ENCODE data around the gene DPY19L1.
"Not testable (repeated sequence)": the region's sequence is repeated elsewhere in the genome, so short reads cannot be mapped to it uniquely, and the experiment has no call there.

DPY19L1 gene

GRCh38 chr7:34916267-34916666 is 121.0 kb downstream of the DPY19L1 start:
- no peak for DNase-seq

DNA sequence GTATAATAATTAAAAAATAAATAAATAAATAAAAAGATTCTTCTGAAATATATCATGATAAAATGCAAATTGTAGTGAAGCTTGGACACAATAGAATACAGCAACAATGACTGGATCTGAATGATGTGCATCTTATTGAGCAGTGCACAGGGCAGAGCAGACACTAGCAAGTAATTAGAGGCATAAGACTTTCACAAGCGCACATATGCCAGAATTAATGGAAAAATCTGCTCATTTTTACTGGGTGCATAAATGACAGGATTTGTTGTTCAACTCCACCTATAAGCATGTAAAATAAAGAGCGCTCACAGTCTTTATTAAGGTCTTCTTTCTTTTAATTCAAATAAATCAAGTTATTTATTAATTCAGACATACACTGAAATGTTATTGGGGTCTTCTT is 125.0 kb downstream of the DPY19L1 start:
- no peak for DNase-seq

GRCh38 chr7:34906266-34906850 is 130.9 kb downstream of the DPY19L1 start:
- DNase-seq = not testable (repeated sequence)

DNA sequence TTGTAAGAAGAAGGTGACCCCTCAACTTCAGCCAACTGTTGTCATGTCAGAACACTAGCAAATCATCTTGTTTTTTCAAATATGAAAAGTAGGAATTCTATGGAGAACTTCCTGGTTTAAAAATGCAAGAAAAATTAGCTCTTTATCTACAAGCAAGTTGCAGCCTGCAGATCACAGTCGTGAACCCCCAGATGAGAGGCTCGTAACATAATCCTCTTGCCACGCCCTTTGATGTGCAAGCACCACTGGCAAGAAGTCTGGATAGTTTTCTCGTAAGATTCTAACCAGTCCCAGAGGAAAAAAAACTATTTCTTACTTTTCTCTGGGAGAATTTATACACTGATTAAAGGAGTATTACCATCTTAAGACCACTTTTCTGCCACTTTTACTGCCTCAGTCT is 132.3 kb downstream of the DPY19L1 start:
- DNase-seq = no peak

- not testable (repeated sequence) for DNase-seq
Measured at GRCh38 chr7:34903921-34904320, 133.4 kb downstream of the DPY19L1 start.

GRCh38 chr7:34902182-34902581 is 135.1 kb downstream of the DPY19L1 start:
- DNase-seq = no peak

DNA sequence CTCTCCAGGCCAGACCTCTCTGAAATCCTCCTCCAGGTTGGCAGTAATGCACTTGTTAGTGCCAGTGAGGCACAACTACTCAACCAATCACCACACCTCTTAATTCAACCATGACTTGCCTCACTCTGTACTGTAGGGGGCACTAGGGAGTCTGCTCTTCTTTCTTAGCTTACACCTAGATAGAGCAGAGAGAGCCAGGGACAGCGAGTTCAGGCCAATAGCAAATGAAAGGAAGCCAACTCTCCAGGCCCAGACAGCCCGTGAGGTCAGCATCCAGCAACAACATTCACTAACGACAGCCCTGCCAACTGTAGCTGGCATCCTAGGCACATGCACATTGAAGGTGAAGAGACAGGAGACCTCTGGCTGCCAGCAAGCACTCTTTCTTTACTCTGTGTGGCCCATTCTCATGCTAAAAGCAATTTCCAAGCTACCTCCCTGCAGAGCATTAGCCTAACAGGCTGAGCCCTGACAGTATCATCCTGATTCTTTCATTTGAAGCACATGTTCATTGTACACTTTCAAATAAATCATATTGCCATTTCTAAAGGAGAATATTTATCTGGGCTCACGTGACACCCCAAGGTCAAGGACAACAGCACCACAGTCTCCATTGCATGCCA is 136.3 kb downstream of the DPY19L1 start:
- no peak for DNase-seq

DNA sequence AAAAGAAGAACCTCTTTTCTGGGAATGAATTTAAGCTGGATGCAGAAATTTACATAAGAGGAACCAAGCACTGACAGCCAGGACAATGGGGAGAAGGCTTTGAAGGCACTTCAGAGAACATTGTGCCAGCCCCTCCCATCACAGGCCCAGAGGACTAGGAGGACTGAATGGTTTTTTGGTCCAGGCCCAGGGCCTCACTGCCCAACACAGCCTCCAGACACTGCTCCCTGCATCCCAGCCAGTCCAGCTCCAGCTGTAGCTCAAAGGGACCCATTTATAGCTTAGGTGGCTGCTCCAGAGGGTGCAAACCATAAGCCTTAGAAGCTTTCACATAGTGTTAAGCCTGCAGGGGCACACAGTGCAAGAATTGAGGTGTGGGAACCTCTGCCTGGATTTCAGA is 142.1 kb downstream of the DPY19L1 start:
- no peak for DNase-seq

DNA sequence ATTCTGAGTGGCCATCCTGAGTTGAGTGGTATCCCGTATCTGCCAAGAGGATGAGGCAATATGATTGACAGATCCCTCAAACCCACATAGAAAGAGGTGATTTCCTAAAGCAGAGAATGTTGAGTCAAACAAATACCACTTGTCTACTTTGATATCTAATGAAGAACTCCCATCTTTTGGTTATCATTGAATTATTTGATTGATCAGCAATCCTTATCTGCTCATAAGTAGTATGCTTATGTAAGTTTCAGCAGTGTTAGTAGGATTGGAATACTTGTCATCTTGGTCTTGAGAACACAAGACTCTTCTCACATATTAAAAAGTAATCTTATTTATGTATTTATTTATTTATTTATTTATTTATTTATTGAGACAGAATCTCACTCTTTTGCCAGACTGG is 147.3 kb downstream of the DPY19L1 start:
- no peak for DNase-seq

DNA sequence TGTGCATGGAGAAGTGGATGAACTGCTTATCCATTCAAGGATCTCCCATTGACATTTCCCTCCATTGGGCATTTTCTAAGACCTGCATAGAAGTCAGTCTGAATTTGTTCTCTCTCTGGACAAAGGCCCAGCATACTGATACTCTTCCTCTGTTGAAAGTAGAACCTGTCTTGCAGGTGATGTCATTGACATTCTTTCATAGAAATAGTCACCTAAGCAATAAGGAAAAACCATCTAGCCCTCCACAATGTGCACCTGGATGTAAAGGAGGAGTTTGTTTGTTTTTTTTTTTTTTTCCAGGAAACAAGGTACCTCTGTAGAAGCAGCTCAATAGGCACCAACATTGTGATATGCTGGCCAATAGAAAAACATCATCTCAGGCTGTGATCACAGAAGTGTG is 150.4 kb downstream of the DPY19L1 start:
- no peak for DNase-seq

DNA sequence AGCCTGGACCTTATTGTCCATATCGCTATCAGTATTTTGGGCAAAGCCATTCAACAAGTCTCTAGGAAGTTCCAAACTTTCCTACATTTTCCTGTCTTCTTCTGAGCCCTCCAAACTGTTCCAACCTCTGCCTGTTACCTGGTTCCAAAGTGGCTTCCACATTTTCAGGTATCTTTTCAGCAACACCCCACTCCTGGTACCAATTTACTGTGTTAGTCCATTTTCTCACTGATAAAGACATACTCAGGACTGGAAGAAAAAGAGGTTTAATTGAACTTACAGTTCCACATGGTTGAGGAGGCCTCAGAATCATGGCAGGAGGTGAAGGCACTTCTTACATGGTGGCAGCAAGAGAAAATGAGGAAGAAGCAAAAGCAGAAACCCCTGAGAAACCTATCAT is 153.4 kb downstream of the DPY19L1 start:
- DNase-seq = not testable (repeated sequence)

- no peak for DNase-seq
Measured at GRCh38 chr7:34879871-34880270, 157.4 kb downstream of the DPY19L1 start.

DNA sequence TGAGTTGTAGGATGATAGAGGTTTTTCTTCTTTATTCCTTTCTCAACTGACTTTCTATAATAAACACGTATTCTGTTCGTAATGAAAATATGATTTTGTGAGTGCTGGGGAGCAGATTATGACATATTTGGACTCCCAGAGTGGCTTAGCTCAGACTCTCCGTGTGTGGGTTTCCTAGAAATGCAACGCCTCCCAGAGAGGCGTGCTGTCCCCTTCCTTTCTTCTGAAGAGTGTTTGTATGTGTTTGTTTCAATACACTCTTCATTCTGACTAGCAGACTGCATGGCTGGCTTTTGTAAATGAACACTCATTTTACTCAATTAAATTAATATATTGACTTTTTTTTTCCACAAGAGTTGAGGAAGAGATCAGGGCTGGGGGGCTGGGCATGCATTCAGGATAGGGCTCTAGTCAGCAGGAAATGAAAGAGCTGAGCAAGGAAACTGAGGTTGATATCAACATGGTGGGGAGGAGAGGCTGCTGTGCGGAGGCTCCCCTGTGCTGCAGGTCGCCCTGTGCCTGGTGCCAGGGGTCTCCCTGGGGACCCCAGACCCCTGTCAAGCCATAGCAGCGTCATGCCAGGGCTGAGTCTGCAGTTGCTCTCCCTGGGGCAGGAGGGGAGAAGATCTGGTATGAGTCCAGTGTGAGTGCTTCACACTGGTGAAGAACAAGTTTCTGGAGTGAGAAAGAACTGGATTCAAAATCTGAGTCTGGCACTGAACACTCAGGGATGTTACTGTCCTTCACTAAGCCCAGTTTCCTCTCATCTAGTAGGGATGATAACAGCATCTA is 158.1 kb downstream of the DPY19L1 start:
- DNase-seq = not testable (repeated sequence)

All from stimulated activated CD4-positive, alpha-beta T cell treated with anti-CD3 and anti-CD28 coated beads, Interleukin-2, amount 100 ng/mL, for 48 hours (primary cell).